ENCODE results near the gene UBE2R2. TPM values are rescaled to one million over a fixed set of nuclear protein-coding genes. Genes with fewer than 3 reads are reported as not detected.
"Not testable (repeated sequence)": the region's sequence is repeated elsewhere in the genome, so short reads cannot be mapped to it uniquely, and the experiment has no call there.

The UBE2R2 gene
- total and polyA plus RNA-seq, 9 donors: 19.6 to 76.0 (median 43.3) TPM

GRCh38 chr9:33846231-33846630 is 29.3 kb downstream of the UBE2R2 start:
- intact Hi-C loops (cut with DNase I): no loop called here
- H3K4me1 ChIP-seq (ENCODE audit: insufficient read depth): peaks cover 16% of the 10 kb centered on the region

GRCh38 chr9:33847894-33848205 is 30.9 kb downstream of the UBE2R2 start:
- H3K4me3 ChIP-seq; H3K27ac ChIP-seq; H3K9me3 ChIP-seq; H3K27me3 ChIP-seq; intact Hi-C loops (cut with DNase I); DNase-seq; H3K36me3 ChIP-seq: not testable (repeated sequence)
- WGBS, 3 donors: 93 to 95% (median 93%) methylated on average over 3 of the region's 3 CpGs
- peaks cover 20% of the 10 kb centered on the region for H3K4me1 ChIP-seq (ENCODE audit: insufficient read depth)

More at GRCh38 chr9:33846231-33846630, 29.3 kb downstream of the UBE2R2 start:
- no peak overlapping the region for H3K27ac ChIP-seq
- H3K36me3 ChIP-seq: no peaks in the 10 kb centered on the region
- 80 to 83% (median 82%) methylated on average over 4 of the region's 4 CpGs for WGBS, 3 donors
- no peak for TF ChIP-seq POLR2A (IDR thresholded peaks at IDR 0.05)
- TF ChIP-seq, protein P1, sequence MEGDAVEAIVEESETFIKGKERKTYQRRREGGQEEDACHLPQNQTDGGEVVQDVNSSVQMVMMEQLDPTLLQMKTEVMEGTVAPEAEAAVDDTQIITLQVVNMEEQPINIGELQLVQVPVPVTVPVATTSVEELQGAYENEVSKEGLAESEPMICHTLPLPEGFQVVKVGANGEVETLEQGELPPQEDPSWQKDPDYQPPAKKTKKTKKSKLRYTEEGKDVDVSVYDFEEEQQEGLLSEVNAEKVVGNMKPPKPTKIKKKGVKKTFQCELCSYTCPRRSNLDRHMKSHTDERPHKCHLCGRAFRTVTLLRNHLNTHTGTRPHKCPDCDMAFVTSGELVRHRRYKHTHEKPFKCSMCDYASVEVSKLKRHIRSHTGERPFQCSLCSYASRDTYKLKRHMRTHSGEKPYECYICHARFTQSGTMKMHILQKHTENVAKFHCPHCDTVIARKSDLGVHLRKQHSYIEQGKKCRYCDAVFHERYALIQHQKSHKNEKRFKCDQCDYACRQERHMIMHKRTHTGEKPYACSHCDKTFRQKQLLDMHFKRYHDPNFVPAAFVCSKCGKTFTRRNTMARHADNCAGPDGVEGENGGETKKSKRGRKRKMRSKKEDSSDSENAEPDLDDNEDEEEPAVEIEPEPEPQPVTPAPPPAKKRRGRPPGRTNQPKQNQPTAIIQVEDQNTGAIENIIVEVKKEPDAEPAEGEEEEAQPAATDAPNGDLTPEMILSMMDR (IDR thresholded peaks at IDR 0.05): no peak
- TF ChIP-seq EP300 (IDR thresholded peaks at IDR 0.05): no peak
- no peak overlapping the region for H3K4me3 ChIP-seq
- H3K27me3 ChIP-seq: no peaks in the 10 kb centered on the region
- no peaks in the 10 kb centered on the region for H3K9me3 ChIP-seq
- no peak for DNase-seq

GRCh38 chr9:33850267-33850629 is 33.3 kb downstream of the UBE2R2 start:
- H3K4me3 ChIP-seq: no peak overlapping the region
- intact Hi-C loops (cut with DNase I): loop anchor here in 2 of 4 donors (5.0 kb wide), 2 partner anchors 33 to 38 kb away; partner anchors contain the start of gene UBE2R2 (in 1 of the 2)
- no peaks in the 10 kb centered on the region for H3K36me3 ChIP-seq
- 77 to 89% (median 86%) methylated on average over 4 of the region's 4 CpGs for WGBS, 3 donors
- no peaks in the 10 kb centered on the region for H3K9me3 ChIP-seq
- no peak for DNase-seq
- no peak overlapping the region for H3K27ac ChIP-seq
- H3K4me1 ChIP-seq (ENCODE audit: insufficient read depth): peaks cover 22% of the 10 kb centered on the region
- no peaks in the 10 kb centered on the region for H3K27me3 ChIP-seq
- TF ChIP-seq EP300 (IDR thresholded peaks at IDR 0.05): no peak
- no peak for TF ChIP-seq POLR2A (IDR thresholded peaks at IDR 0.05)
- TF ChIP-seq, protein P1 (IDR thresholded peaks at IDR 0.05): no peak

GRCh38 chr9:33850677-33851076 is 33.7 kb downstream of the UBE2R2 start:
- H3K27ac ChIP-seq: no peak overlapping the region
- TF ChIP-seq, protein P1 (IDR thresholded peaks at IDR 0.05): no peak
- no peak for TF ChIP-seq EP300 (IDR thresholded peaks at IDR 0.05)
- TF ChIP-seq POLR2A (IDR thresholded peaks at IDR 0.05): no peak
- H3K4me1 ChIP-seq (ENCODE audit: insufficient read depth): peaks cover 24% of the 10 kb centered on the region
- H3K9me3 ChIP-seq: no peaks in the 10 kb centered on the region
- DNase-seq: no peak
- intact Hi-C loops (cut with DNase I): loop anchor here in 2 of 4 donors (5.0 kb wide), 2 partner anchors 33 to 38 kb away; partner anchors contain the start of gene UBE2R2 (in 1 of the 2)
- H3K36me3 ChIP-seq: no peaks in the 10 kb centered on the region
- H3K27me3 ChIP-seq: no peaks in the 10 kb centered on the region
- no peak overlapping the region for H3K4me3 ChIP-seq

- TF ChIP-seq POLR2A (IDR thresholded peaks at IDR 0.05) (no peak), EP300 (IDR thresholded peaks at IDR 0.05) (no peak)
- TF ChIP-seq, protein P1 (IDR thresholded peaks at IDR 0.05): no peak
- Histone ChIP-seq H3K27ac (no peak overlapping the region), H3K36me3 (no peaks in the 10 kb centered on the region), H3K9me3 (no peaks in the 10 kb centered on the region), H3K27me3 (no peaks in the 10 kb centered on the region), H3K4me3 (no peak overlapping the region), H3K4me1 (ENCODE audit: insufficient read depth) (peaks cover 27% of the 10 kb centered on the region)
- intact Hi-C loops (cut with DNase I): loop anchor here in 2 of 4 donors (5.0 kb wide), 2 partner anchors 34 to 39 kb away; partner anchors contain the start of gene UBE2R2 (in 1 of the 2)
- DNase-seq: no peak
- WGBS, 3 donors: 21 to 35% (median 23%) methylated on average over 1 of the region's 1 CpG
Observed at GRCh38 chr9:33851301-33851700, 34.3 kb downstream of the UBE2R2 start.
